Measurements from ENCODE around the gene ZNF543. TPM values are rescaled to one million over a fixed set of nuclear protein-coding genes. Genes with fewer than 3 reads are reported as not detected.

Gene ZNF543
- total RNA-seq (10 to 100 TPM in 1 of 2 donors, 1 to 10 TPM in 1; 5.2 to 15.4 TPM), polyA plus RNA-seq (1 to 10 TPM; 1.3 to 1.4 TPM)
- long read RNA-seq, donor 1, partial matches to known transcripts = 0 of 2 reads
- long read RNA-seq, donor 1, other reads (novel, unspliced or antisense) = 0 of 2 reads
- long read RNA-seq, donor 2, partial matches to known transcripts = 0 of 1 reads
- long read RNA-seq, donor 2, other reads (novel, unspliced or antisense) = 0 of 1 reads
- long read RNA-seq, donor 3 = 0 reads
- long read RNA-seq, donor 4, transcript ZNF543-201 (4 exons, 3,659 nt) = major isoform, 6 of 6 reads
- long read RNA-seq, donor 4, partial matches to known transcripts = 0 of 6 reads
- long read RNA-seq, donor 4, other reads (novel, unspliced or antisense) = 0 of 6 reads
- long read RNA-seq, donor 5, partial matches to known transcripts = 0 of 2 reads
- long read RNA-seq, donor 5, other reads (novel, unspliced or antisense) = 0 of 2 reads

- Histone ChIP-seq H3K27ac (ENCODE audit: low read depth in 1 of 2, low read length in 1 of 2) (peak within 1 kb of the TSS; percentile 91 to 92), H3K9ac (ENCODE audit: insufficient read depth in 1 of 2, low read length in 2 of 2) (peak within 1 kb of the TSS; percentile 86 to 97), H3K27me3 (ENCODE audit: control insufficient read depth in 3 of 3, insufficient read depth in 3 of 3, low read length in 2 of 3) (peaks cover 0 to 24% (median 23%) of the 10 kb centered on the region in 3 donors), H3K9me3 (ENCODE audit: control insufficient read depth in 4 of 4, insufficient read depth in 3 of 4, low read length in 3 of 4) (peaks cover 0 to 24% (median 0%) of the 10 kb centered on the region in 4 donors), H3K4me3 (peak within 1 kb of the TSS; percentile 93), H3K36me3 (ENCODE audit: control insufficient read depth in 4 of 4, insufficient read depth in 4 of 4, low read length in 4 of 4) (peaks cover 9 to 15% (median 14%) of the 10 kb centered on the region in 4 donors), H3K4me1 (ENCODE audit: control insufficient read depth in 5 of 5, insufficient read depth in 5 of 5, low read length in 5 of 5) (peaks cover 4 to 13% (median 10%) of the 10 kb centered on the region in 5 donors)
- DNase-seq = peak; percentile 97 to 98 (median 98)
- WGBS, 2 donors = 1% methylated on average over 69 to 71 of the region's 71 CpGs
- TF ChIP-seq, protein P1, sequence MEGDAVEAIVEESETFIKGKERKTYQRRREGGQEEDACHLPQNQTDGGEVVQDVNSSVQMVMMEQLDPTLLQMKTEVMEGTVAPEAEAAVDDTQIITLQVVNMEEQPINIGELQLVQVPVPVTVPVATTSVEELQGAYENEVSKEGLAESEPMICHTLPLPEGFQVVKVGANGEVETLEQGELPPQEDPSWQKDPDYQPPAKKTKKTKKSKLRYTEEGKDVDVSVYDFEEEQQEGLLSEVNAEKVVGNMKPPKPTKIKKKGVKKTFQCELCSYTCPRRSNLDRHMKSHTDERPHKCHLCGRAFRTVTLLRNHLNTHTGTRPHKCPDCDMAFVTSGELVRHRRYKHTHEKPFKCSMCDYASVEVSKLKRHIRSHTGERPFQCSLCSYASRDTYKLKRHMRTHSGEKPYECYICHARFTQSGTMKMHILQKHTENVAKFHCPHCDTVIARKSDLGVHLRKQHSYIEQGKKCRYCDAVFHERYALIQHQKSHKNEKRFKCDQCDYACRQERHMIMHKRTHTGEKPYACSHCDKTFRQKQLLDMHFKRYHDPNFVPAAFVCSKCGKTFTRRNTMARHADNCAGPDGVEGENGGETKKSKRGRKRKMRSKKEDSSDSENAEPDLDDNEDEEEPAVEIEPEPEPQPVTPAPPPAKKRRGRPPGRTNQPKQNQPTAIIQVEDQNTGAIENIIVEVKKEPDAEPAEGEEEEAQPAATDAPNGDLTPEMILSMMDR (IDR thresholded peaks at IDR 0.05; ENCODE audit: control extremely low read depth, extremely low read depth) = no peak
- peak; percentile 99 for ATAC-seq (ENCODE audit: insufficient read depth, low FRiP score)
These were observed at the start of gene ZNF543 for GRCh38 chr19:57320180-57321084. Gene ZNF543 (plus strand): TSS chr19:57320472. CDS start chr19:57320854, 382 bp downstream.

- Histone ChIP-seq H3K27ac (ENCODE audit: low read depth in 1 of 2, low read length in 1 of 2) (no peak overlapping the region), H3K4me1 (ENCODE audit: control insufficient read depth in 5 of 5, insufficient read depth in 5 of 5, low read length in 5 of 5) (no peaks in the 10 kb centered on the region), H3K9me3 (ENCODE audit: control insufficient read depth in 4 of 4, insufficient read depth in 3 of 4, low read length in 3 of 4) (peaks cover 0 to 3% (median 0%) of the 10 kb centered on the region in 4 donors), H3K36me3 (ENCODE audit: control insufficient read depth in 4 of 4, insufficient read depth in 4 of 4, low read length in 4 of 4) (peaks cover 0 to 4% (median 2%) of the 10 kb centered on the region in 4 donors), H3K4me3 (no peak overlapping the region), H3K27me3 (ENCODE audit: control insufficient read depth in 3 of 3, insufficient read depth in 3 of 3, low read length in 2 of 3) (no peaks in the 10 kb centered on the region), H3K9ac (ENCODE audit: insufficient read depth in 1 of 2, low read length in 2 of 2) (no peak overlapping the region)
- TF ChIP-seq, protein P1 (IDR thresholded peaks at IDR 0.05; ENCODE audit: control extremely low read depth, extremely low read depth) = no peak
- DNase-seq (no peak), ATAC-seq (ENCODE audit: insufficient read depth, low FRiP score) (no peak)
- 96 to 97% methylated on average over 8 of the region's 8 CpGs for WGBS, 2 donors
These were observed 49.0 kb upstream of the ZNF543 start for GRCh38 chr19:57271280-57271679.

DNA sequence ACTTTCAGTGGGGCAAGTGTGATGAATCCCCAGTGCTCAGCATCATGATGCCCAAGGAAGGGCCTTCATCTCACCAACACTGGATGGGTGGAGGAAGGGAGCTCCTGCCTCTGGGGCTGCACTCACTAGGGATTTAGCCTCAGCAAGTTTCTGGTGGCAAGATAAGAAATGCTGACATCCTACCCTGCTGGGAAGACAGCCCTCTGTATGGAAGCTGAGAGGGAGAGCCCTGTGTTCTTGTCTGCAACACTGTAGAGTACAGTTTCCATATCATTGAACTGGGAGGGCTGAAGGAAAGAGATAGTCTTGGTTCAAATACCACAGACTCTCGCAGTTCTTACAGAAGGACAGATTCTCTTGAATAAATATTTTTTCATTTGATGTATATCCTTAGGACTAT, 47.3 kb upstream of the ZNF543 start:
- Histone ChIP-seq H3K27ac (ENCODE audit: low read depth in 1 of 2, low read length in 1 of 2) (no peak overlapping the region), H3K36me3 (ENCODE audit: control insufficient read depth in 4 of 4, insufficient read depth in 4 of 4, low read length in 4 of 4) (peaks cover 0 to 4% (median 2%) of the 10 kb centered on the region in 4 donors), H3K4me3 (no peak overlapping the region), H3K4me1 (ENCODE audit: control insufficient read depth in 5 of 5, insufficient read depth in 5 of 5, low read length in 5 of 5) (no peaks in the 10 kb centered on the region), H3K9ac (ENCODE audit: insufficient read depth in 1 of 2, low read length in 2 of 2) (no peak overlapping the region), H3K27me3 (ENCODE audit: control insufficient read depth in 3 of 3, insufficient read depth in 3 of 3, low read length in 2 of 3) (no peaks in the 10 kb centered on the region), H3K9me3 (ENCODE audit: control insufficient read depth in 4 of 4, insufficient read depth in 3 of 4, low read length in 3 of 4) (no peaks in the 10 kb centered on the region)
- TF ChIP-seq, protein P1 (IDR thresholded peaks at IDR 0.05; ENCODE audit: control extremely low read depth, extremely low read depth) = no peak
- no peak for DNase-seq
- 90% methylated on average over 1 of the region's 1 CpG for WGBS, 2 donors
- no peak for ATAC-seq (ENCODE audit: insufficient read depth, low FRiP score)
